ENCODE measurements around the gene KRTAP19-2.

Gene KRTAP19-2

GRCh38 chr21:30482130-30482529 lies 5.1 kb downstream of the KRTAP19-2 start:
- no peaks in the 10 kb centered on the region for H3K9me3 ChIP-seq (ENCODE audit: insufficient read depth, low read length)
- H3K27ac ChIP-seq (ENCODE audit: low read length) = no peak overlapping the region
- H3K9ac ChIP-seq (ENCODE audit: low read length) = no peak overlapping the region
- TF ChIP-seq CTCF (IDR thresholded peaks at IDR 0.05; ENCODE audit: low read depth, low read length) = no peak
- TF ChIP-seq EZH2phosphoT487 (IDR thresholded peaks at IDR 0.05; ENCODE audit: low read depth) = no peak
- no peaks in the 10 kb centered on the region for H4K20me1 ChIP-seq (ENCODE audit: insufficient read depth, low read length)
- no peak overlapping the region for H3K4me2 ChIP-seq (ENCODE audit: low read length)
- no peak overlapping the region for H3K4me3 ChIP-seq (ENCODE audit: low read length)
- H3K27me3 ChIP-seq (ENCODE audit: low read depth, low read length) = no peaks in the 10 kb centered on the region
- no peaks in the 10 kb centered on the region for H3K79me2 ChIP-seq (ENCODE audit: low read length)
- no peaks in the 10 kb centered on the region for H3K36me3 ChIP-seq (replicated peaks; ENCODE audit: low read depth, low read length)
- H3K4me1 ChIP-seq (ENCODE audit: low read length) = no peaks in the 10 kb centered on the region
- no peak overlapping the region for H2AFZ ChIP-seq (ENCODE audit: low read depth, low read length)

GRCh38 chr21:30480145-30480544 lies 7.1 kb downstream of the KRTAP19-2 start, which contains the start of gene KRTAP19-1:
Gene KRTAP19-1, minus strand, starts transcription at chr21:30480367. Its CDS starts 50 bp downstream, at chr21:30480317.
- no peaks in the 10 kb centered on the region for H3K27me3 ChIP-seq (ENCODE audit: low read depth, low read length)
- no peak within 1 kb of the TSS for H2AFZ ChIP-seq (ENCODE audit: low read depth, low read length)
- H4K20me1 ChIP-seq (ENCODE audit: insufficient read depth, low read length) = no peaks in the 10 kb centered on the region
- no peak within 1 kb of the TSS for H3K9ac ChIP-seq (ENCODE audit: low read length)
- TF ChIP-seq CTCF (IDR thresholded peaks at IDR 0.05; ENCODE audit: low read depth, low read length) (no peak), EZH2phosphoT487 (IDR thresholded peaks at IDR 0.05; ENCODE audit: low read depth) (no peak)
- H3K4me1 ChIP-seq (ENCODE audit: low read length) = no peaks in the 10 kb centered on the region
- no peaks in the 10 kb centered on the region for H3K79me2 ChIP-seq (ENCODE audit: low read length)
- no peaks in the 10 kb centered on the region for H3K36me3 ChIP-seq (replicated peaks; ENCODE audit: low read depth, low read length)
- H3K27ac ChIP-seq (ENCODE audit: low read length) = no peak within 1 kb of the TSS
- H3K9me3 ChIP-seq (ENCODE audit: insufficient read depth, low read length) = no peaks in the 10 kb centered on the region
- no peak within 1 kb of the TSS for H3K4me3 ChIP-seq (ENCODE audit: low read length)
- no peak within 1 kb of the TSS for H3K4me2 ChIP-seq (ENCODE audit: low read length)

GRCh38 chr21:30479259-30479658 lies 8.0 kb downstream of the KRTAP19-2 start:
- H3K27ac ChIP-seq (ENCODE audit: low read length) = no peak overlapping the region
- no peak overlapping the region for H3K4me3 ChIP-seq (ENCODE audit: low read length)
- no peaks in the 10 kb centered on the region for H3K79me2 ChIP-seq (ENCODE audit: low read length)
- TF ChIP-seq CTCF (IDR thresholded peaks at IDR 0.05; ENCODE audit: low read depth, low read length) (no peak), EZH2phosphoT487 (IDR thresholded peaks at IDR 0.05; ENCODE audit: low read depth) (no peak)
- H3K9me3 ChIP-seq (ENCODE audit: insufficient read depth, low read length) = no peaks in the 10 kb centered on the region
- no peaks in the 10 kb centered on the region for H4K20me1 ChIP-seq (ENCODE audit: insufficient read depth, low read length)
- H3K27me3 ChIP-seq (ENCODE audit: low read depth, low read length) = no peaks in the 10 kb centered on the region
- no peaks in the 10 kb centered on the region for H3K4me1 ChIP-seq (ENCODE audit: low read length)
- H3K36me3 ChIP-seq (replicated peaks; ENCODE audit: low read depth, low read length) = no peaks in the 10 kb centered on the region
- no peak overlapping the region for H3K4me2 ChIP-seq (ENCODE audit: low read length)
- no peak overlapping the region for H2AFZ ChIP-seq (ENCODE audit: low read depth, low read length)
- H3K9ac ChIP-seq (ENCODE audit: low read length) = no peak overlapping the region

- no peaks in the 10 kb centered on the region for H4K20me1 ChIP-seq (ENCODE audit: insufficient read depth, low read length)
- no peak overlapping the region for H3K4me2 ChIP-seq (ENCODE audit: low read length)
- H2AFZ ChIP-seq (ENCODE audit: low read depth, low read length) = no peak overlapping the region
- no peaks in the 10 kb centered on the region for H3K36me3 ChIP-seq (replicated peaks; ENCODE audit: low read depth, low read length)
- TF ChIP-seq CTCF (IDR thresholded peaks at IDR 0.05; ENCODE audit: low read depth, low read length) (no peak), EZH2phosphoT487 (IDR thresholded peaks at IDR 0.05; ENCODE audit: low read depth) (no peak)
- no peak overlapping the region for H3K4me3 ChIP-seq (ENCODE audit: low read length)
- H3K79me2 ChIP-seq (ENCODE audit: low read length) = no peaks in the 10 kb centered on the region
- no peaks in the 10 kb centered on the region for H3K9me3 ChIP-seq (ENCODE audit: insufficient read depth, low read length)
- no peak overlapping the region for H3K9ac ChIP-seq (ENCODE audit: low read length)
- H3K4me1 ChIP-seq (ENCODE audit: low read length) = no peaks in the 10 kb centered on the region
- H3K27ac ChIP-seq (ENCODE audit: low read length) = no peak overlapping the region
- no peaks in the 10 kb centered on the region for H3K27me3 ChIP-seq (ENCODE audit: low read depth, low read length)
Measured at GRCh38 chr21:30478004-30478403, 9.2 kb downstream of the KRTAP19-2 start.
